ENCODE data around the gene ANKRD13A.

GRCh38 chr12:109951136-109951535 lies 48.1 kb upstream of the ANKRD13A start:
- no peak for TF ChIP-seq POLR2A (IDR thresholded peaks at IDR 0.05; ENCODE audit: low read depth, low read length)
- TF ChIP-seq POLR2AphosphoS5 (IDR thresholded peaks at IDR 0.05; ENCODE audit: low read depth, low read length), result no peak
